NCI-H1417 treated with DMSO at 0.1 percent for 48 hours (cell line): ENCODE measurements around the gene CPSF6.
A peak's percentile ranks its signal among the peaks of the same experiment; 100 is the strongest.
"Not testable (repeated sequence)": the region's sequence is repeated elsewhere in the genome, so short reads cannot be mapped to it uniquely, and the experiment has no call there.

Experiments used
- DNase-seq: peaks from one replicate; lab custom pipeline; 2025; lab: John Stamatoyannopoulos, UW

CPSF6 gene

DNA sequence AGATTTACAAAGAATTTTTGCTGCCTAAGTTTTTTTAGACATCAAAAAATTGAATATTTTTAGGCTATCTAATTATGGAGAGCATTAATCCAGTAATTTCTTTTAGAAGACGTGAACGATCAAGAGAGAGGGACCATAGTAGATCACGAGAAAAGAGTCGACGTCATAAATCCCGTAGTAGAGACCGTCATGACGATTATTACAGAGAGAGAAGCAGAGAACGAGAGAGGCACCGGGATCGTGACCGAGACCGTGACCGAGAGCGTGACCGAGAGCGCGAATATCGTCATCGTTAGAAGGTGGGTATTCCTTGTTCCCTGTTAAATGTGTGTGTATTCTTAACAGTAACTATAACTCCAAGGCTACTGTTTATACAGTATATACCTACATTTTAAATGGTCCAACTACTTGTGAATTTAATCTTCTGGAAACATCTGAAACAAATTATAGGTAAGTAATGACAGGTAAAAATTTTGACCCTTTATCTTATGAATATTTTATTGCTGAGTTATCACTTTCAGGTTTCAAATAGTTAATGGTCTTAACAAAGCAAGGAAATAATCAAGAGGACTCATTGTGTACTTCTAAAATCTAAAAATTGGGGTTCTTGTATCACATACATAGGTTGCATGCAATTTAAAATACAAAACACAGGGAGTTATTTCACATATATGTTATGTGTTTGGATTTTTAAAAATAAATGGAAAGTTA, 23.1 kb downstream of the CPSF6 start:
- no peak for DNase-seq

DNA sequence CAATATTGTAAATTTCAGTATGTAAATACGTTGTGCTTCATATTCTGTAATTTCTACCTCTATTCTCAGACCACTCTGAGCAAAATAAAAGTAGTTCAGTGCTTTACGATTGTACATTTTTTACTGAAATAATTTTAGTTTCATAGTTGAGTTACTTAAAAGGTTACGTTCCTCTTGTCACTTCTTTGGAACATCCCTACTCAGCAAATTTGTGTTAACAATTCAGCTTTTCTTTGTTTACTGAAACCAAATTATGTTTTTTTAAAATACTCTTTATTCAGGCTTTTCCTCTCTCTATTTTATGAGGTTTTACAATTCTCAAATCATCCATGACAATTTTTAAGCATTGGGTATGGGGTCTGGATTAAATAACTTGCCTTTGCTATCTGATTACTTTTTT, 25.8 kb downstream of the CPSF6 start:
- no peak for DNase-seq

DNA sequence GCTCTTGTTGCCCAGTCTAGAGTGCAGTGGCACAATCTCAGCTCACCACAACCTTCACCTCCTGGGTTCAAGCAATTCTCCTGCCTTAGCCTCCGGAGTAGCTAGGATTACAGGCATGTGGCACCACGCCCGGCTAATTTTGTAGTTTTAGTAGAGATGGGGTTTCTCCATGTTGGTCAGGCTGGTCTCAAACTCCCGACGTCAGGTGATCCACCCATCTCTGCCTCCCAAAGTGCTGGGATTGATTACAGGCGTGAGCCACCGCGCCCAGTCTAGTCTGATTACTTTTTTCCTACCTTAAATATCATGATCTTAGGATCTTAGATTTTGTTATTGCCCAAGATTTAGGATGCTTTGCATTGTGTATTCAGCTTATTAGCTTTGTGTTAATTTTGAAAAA, 26.3 kb downstream of the CPSF6 start:
- not testable (repeated sequence) for DNase-seq

DNA sequence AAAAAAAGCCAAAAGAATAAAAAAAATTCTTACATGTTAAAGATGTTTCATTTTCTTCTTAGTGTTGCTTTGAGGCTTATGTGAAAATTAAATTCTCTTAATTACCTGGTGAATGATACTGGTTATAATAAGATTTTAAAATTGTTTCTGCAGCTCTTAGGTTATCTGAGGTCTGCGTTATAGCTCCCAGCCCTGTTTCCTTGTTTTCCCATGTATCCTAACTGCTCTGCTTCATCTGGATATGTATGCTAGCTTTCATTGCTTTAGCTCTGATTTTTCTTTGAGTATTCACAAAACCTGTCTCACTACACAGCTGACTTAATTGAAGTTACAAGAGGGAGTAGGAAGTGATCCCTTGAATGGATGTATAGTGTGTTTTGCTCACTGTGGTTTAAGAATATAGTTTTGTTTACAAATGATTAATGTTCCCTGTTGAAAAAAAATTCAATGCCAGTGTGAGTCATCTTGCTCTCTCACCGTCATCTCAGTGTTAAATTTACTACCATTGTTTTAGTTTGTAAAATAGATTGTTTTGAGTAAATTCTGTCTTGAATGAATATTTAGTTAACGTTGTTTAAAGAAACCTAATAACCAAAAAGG, 26.8 kb downstream of the CPSF6 start:
- DNase-seq: no peak

DNA sequence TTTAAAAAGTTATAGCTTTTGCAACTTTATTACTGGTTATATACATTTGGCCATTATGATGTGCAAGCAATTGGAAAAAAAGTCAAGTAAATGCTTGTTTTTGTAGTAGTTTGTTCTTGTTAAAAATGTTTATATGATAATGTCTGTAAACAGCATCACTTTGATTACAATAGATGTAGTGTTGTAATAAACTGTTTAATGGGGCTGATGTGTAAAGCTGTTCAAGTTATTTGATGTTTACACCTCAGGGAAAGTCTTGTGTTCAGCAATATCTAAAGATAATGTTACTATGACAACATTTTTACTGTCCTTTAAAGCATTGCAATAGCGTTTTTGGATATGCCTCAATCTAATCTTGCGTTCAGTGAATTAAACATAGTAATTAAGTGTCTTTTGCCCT, 30.4 kb downstream of the CPSF6 start:
- DNase-seq: no peak

DNA sequence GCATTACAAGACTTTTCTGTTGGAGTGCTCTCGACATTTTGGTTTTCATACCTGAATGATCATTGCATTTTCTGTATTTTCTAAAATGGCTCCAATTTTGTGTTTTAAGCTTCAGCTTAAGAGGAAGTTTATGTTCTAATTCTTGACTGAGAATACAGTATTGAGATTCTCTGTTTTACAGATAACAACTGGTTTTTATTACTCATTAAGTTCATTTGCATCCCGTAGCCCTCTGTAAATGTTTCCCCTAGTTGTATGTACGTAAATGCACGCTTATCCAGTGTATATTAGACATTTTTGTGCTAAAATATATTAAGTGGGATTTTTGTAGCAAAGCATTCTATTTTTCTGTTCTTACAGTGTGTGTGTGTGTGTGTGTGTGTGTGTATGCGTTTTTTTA, 33.1 kb downstream of the CPSF6 start:
- no peak for DNase-seq

DNA sequence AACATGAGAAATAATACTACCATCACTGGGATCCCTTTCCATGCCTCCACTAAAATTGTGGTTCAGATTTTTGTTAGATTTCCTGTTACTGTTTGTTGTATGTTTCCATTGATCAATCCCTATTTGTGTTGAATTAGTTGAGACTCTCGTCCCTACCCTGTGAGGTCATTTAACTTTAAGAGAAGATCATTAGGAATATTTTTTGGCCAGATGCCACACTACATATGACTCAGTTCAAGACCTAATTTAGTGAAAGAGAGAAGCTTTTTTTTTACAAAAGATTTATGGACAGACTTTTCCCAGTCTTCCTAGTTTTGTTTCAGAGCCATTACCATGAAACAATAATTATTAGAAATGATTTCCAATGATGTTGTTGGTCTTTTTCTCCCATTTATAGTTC, 35.5 kb downstream of the CPSF6 start:
- no peak for DNase-seq

DNA sequence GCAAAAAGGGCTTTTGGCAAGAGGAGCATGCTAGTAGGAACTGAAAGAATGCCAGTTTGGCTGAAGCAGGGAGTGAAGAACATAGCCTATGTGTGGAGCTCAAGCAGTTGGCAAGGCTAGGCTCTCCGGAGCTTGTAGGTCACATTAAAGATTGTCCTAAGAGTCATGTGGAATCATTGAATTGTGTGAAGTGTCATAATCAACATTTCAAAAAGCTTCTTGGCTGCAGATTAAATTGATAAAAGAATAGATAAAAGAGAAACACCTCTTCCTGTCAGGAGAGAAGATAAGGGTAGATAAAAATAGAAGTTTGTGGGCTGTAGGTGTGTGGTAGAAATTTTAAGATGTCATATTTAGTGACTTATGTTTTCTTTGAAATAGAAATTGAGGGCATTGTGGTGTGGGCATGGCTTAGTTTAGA, 36.1 kb downstream of the CPSF6 start:
- no peak for DNase-seq

DNA sequence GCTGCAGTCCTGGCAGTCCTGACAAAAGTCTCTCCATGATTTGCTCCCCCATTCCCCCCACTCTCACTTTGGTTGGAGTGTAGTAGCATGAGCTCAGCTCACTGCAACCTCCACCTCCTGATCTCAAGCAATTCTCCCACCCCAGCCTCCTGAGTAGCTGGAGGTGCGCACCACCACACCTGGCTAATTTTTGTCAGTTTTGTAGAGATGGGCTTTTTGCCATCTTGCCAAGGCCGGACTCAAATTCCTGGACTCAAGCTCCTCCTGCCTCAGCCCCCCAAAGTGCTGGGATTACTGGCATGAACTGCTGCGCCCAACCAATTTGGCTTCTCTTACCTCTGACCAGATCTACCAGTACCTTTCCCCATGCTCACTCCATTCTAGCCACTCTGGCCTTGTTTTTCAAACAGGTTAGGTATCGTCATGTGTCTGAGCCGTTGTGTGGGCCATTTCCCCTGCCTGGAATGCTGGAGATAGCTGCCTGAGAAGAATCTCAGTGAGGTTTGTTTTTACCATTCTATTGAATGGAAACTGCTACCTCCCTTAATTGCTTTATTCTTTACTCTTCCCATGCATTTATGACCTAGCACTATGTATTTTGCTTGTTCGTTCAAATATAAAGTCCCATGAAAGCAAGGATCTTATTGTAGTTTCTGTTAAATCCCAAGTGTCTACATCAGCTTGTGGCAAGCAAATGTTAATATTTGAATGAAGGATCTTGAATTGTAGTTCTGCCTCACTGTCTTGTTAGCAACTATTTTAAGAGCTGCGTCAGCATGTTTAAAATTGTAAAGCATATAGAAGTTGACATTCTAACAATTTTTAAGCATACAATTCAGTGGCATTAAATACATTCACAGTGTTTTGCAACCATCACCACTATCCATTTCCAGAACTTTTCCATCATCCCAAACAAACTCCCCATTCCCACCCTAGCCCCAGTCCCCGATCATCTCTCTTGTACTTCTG, 39.7 kb downstream of the CPSF6 start:
- no peak for DNase-seq

DNA sequence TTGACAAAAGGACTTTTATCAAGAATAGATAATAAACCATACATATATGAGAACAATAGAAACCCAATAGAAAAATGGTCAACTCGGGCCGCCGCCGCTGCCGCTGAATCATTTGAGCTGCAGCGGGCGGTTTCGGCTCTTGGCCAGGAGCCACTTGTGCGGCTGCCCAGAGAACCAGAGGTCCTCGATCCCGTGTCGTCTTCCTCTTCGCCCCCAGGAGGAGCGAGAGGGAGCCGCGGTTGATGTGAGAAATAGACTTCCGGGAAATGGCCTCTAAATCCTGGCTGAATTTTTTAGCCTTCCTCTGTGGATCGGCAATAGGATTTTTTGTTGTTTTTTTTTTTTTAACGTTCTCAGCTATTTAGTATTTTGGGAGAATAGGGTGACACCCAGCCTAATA, 44.8 kb downstream of the CPSF6 start:
- no peak for DNase-seq

DNA sequence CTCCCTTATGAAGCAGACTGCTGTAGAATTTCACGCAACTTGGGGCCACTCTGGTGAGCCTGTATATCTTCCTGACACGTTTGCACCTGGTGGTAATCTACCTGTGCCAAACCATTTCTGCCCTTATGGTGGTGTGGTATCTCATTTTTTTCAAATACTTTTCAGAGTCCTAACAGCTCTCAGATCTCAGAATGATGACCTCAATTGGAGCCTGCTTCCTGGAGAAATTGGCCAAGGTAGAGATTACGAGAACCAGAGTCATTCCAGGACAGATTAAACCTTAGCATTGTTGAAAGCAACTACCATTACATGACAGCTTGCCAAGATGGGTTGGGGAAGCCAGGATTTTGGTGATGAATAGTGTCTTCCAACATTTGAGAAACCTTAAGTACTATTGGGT, 48.2 kb downstream of the CPSF6 start:
- DNase-seq: no peak

DNA sequence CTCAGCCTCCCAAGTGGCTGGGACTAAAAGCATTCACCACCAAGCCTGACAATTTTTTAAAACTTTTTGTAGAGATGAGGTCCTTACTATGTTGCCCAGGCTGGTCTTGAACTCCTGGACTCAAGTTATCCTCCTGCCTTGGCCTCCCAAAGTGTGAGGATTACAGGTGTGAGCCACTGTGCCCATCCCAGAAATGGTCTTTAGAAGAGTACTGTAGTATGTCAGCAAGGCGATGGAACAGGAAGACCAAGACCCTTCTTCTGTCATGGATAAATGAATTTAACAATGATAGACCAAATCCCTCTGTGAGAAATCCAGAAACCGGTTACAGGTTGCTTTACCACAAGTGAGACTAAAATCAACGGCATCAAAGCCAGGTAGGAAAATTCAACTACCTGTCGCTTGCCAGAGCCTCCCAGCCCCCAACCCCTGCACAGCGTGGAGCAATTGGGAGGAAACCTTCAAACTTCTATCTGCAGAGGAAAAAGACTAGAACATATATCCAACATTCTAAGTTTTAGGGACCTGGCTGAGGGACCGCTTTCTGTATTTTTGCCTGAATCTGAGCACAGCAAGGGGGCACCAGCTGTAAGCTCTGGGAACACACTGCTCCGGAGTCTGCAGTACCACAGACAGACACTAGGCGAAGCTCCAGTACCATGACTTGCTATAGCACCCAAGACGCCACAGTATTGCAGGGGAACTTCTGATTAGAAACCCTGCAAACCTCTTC, 51.3 kb downstream of the CPSF6 start:
- DNase-seq: peak; percentile 26

DNA sequence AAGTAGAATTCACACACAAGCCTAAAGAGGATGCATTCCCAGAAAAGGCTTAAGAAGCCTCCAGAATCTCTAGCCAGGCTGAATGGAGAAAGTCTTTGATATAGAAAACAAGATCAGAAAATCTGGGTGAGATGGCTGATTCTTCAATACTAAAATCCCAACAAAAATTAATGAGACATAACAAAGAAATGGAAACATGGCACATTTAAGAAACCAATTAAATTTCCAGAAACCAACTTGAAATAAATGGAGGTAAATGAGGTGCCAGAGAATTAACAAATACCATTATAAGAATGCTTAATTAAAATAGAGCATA, 51.9 kb downstream of the CPSF6 start:
- DNase-seq: no peak

DNA sequence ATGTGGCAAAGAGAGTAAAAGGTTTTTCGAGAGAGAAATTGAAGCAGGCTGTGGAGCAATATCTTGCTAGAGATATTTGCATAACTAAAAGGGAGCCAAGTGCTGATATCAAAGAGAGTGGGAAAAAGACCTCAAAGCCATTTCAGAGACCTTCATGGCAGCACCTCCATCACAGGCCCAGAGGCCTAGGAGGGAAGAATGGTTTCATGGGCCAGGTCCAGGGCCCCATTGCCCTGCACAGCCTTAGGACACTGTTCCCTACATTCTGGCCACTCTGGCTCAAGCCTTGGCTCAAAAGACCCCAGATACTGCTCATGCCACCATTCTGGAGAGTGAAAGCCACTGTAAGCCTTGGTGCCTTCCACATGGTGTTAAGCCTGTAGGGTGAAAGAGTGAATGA, 58.8 kb downstream of the CPSF6 start:
- no peak for DNase-seq

DNA sequence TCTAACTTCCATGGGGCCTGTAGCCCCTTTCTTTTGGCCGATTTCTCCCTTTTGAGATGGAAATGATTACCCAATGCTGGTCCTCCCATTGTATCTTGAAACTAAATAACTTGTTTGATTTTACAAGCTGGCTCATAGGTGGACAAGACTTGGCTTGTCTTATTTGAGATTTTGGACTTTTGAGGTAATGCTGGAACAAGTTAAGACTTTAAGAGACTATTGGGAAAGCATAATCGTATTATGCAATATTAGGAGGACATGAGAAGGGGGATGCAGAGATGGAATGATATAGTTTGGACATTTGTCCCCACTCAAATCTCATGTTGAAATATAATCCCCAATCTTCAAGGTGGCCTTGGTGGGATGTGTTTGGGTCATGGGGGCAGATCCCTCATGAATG, 59.6 kb downstream of the CPSF6 start:
- no peak for DNase-seq

DNA sequence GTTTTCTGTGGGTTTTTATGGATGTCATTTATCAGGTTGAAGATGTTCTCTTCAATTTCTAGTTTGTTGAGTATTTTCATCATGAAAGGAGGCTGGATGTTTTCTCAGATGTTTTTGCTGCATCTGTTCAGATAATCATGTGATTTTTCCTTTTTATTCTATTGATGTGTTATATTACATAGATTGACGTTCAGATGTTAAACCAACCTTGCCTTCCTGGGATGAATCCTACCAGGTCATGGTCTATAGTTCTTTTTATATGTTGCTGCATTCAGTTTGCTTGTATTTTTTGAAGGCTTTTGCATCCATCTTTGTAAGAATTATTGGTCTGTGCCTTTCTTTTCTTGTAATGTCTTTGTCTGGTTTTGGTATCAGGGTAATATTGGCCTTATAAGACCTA, 64.9 kb downstream of the CPSF6 start:
- DNase-seq: no peak

DNA sequence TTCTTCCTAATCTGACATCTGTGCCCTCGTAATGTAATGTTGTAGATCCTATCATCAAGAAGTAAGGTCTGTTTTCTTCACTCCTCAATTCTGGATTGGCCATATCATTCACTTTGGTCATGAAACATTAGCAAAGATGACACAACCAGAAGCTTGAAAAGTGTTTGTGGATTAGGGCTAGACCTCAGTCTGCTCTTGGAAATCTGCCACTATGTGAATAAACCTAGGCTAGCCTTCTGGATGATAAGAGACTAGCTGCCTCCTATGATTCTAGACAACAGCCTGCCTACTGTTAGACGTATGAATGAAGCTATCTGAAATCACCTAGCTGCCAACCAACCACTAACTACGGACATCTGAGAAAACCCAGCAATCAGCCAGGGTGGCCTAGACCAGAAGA, 70.1 kb downstream of the CPSF6 start:
- DNase-seq: no peak

DNA sequence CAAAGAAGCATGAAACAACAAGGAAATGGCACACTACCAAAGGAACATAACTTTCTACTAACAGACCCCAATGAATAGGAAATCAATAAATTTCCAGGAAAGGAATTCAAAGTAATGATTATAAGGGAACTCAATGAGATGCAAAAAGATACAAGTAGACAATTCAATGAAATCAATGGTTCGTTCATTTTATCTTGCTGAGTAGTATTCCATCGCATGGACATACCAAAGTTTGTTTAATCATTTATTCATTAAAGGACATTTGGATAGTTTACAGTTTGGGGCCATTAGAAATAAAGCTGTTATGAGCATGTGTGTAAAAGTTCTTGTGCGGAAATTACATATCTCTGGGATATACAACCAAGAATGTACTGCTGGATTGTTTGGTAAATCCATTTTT, 73.8 kb downstream of the CPSF6 start:
- DNase-seq: no peak

DNA sequence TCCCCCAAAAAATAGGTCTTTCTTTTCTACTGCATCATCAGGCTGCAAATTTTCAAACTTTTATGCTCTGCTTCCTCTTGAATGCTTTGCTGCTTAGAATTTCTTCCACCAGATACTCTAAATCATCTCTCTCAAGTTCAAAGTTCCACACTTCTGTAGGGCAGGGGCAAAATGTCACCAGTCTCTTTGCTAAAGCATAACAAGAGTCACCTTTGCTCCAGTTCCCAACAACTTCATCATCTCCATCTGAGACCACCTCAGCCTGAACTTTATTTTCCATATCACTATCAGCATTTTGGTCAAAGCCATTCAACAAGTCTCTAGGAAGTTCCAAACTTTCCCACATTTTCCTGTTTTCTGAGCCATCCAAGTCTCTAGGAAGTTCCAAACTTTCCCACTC, 77.4 kb downstream of the CPSF6 start:
- DNase-seq: not testable (repeated sequence)

DNA sequence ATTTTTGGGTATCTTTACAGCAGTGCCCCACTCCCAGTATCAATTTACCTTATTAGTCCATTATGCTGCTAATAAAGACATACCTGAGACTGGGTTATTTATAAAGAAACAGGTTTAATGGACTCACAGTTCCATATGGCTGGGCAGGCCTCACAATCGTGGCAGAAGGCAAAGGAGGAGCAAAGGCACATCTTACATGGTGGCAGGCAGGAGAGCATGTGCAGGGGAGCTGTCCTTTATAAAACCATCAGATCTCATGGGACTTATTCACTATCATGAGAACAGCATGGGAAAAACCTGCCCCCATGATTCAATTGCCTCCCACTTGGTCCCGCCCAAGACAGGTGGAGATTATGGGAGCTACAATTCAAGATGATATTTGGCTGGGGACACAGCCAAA, 77.9 kb downstream of the CPSF6 start:
- not testable (repeated sequence) for DNase-seq

DNA sequence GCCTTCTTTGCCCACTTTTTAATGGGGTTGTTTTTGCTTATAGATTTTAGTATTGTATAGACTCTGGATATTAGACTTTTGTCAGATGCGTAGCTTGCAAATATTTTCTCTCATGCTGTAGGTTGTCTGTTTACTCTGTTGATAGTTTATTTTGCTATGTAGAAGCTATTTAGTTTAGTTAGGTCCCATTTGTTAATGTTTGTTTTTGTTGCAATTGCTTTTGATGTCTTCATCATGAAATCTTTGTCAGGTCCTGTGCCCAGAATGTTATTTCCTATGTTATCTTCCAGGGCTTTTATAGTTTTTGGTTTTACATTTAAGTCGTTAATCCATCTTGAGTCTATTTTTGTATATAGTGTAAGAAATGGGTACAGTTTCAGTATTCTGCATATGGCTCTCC, 78.9 kb downstream of the CPSF6 start:
- no peak for DNase-seq

DNA sequence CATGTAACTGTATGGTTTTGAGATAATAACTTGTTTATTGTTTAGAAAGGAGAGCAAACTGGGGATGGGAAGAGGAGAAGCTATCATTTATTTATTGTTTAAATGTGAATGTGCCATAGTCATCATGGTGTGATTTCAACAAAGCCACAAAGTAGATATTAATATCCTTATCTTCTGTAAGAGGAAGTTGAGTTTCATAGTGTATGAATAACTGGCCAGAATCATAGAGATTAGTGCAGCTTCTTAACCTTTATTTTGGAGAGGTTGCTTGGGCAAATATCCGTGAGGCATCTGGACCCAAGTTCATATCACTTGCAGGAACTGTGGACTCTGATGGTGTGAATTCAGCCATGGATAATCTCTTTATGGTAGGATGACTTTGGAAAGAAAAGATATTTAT, 82.0 kb downstream of the CPSF6 start:
- DNase-seq: no peak
